Measurements from ENCODE around the gene CNTFR. TPM values are rescaled to one million over a fixed set of nuclear protein-coding genes. Genes with fewer than 3 reads are reported as not detected.

Gene CNTFR
- total RNA-seq, 4 donors from 2014 or later: 17.5 to 130 (median 49.1) TPM

GRCh38 chr9:34591917-34592866, 2.7 kb upstream of the CNTFR start:
- no peak for TF ChIP-seq CTCF (IDR thresholded peaks at IDR 0.05; ENCODE audit: low read depth)

- TF ChIP-seq CTCF (IDR thresholded peaks at IDR 0.05; ENCODE audit: low read depth): no peak
Observed at GRCh38 chr9:34591248-34591916, 1.9 kb upstream of the CNTFR start.

GRCh38 chr9:34590381-34591247, 1.1 kb upstream of the CNTFR start:
- no peak for TF ChIP-seq CTCF (IDR thresholded peaks at IDR 0.05; ENCODE audit: low read depth)

- no peak for TF ChIP-seq CTCF (IDR thresholded peaks at IDR 0.05; ENCODE audit: low read depth)
Observed at GRCh38 chr9:34588671-34589635, 571 bp downstream of the CNTFR start.

GRCh38 chr9:34587271-34587670, 2.3 kb downstream of the CNTFR start:
- no peak for TF ChIP-seq CTCF (IDR thresholded peaks at IDR 0.05; ENCODE audit: low read depth)

- no peak for TF ChIP-seq CTCF (IDR thresholded peaks at IDR 0.05; ENCODE audit: low read depth)
Observed at GRCh38 chr9:34585946-34586669, 3.4 kb downstream of the CNTFR start.

Data from subcutaneous adipose tissue (tissue), 4 donors.